Heart left ventricle (tissue), 13 donors: ENCODE data around the gene MDH2.

Experiments
- CTCF ChIP-seq, 12 donors: fragments of 200-600 bp; sonication (generic) in 4 of 12; IDR thresholded peaks; one replicate each; pipeline versions ENCODE4 v1.5.0 to v1.8.0; 2018 to 2022; ENCODE audit warnings: antibody characterized with exemption in 12 of 12, mild to moderate bottlenecking in 5 of 12
- POLR2A ChIP-seq, 2 donors: fragments of 450-650 bp; IDR thresholded peaks; one replicate each; pipeline ENCODE4 v1.6.1; 2017; ENCODE audit warnings: antibody characterized with exemption in 2 of 2, mild to moderate bottlenecking in 2 of 2, moderate library complexity in 2 of 2
- donor health status: ischemic (EF 13 %, LVEDD 7.1; RV severe dilation, severe dysfunction).
- donor health status: DM: no; HTN: yes; CAD: no.
- donor health status: DM: no; HTN: no; CAD: no.
- donor health status: ischemic (EF 25% LVEDD 6.9; RV normal size, moderate dysfunction).
- donor health status: ischemic (EF 25% LVEDD 5.7; RV mildly dilated, moderate dysfunction).
- donor health status: ischemic (EF 35%, LVEDD 5.7; RV mildly dilated, moderate dysfunction).
- donor health status: nonischemic (EF 11% LVEDD 7.7; RV severe dilation, severe dysfunction).
- donor health status: DM: yes; HTN: yes; CAD: no.
- donor health status: PGD.
- donor health status: ischemic (EF 29% LVEDD 5.4; RV normal size, mild dysfunction).
- donor health status: nonischemic (EF 23%, LVEDD 6.1; RV moderate dilation, normal function).

GRCh38 chr7:76050545-76050944, 2.6 kb downstream of the MDH2 start:
- TF ChIP-seq CTCF (IDR thresholded peaks at IDR 0.05) (no peak), POLR2A (IDR thresholded peaks at IDR 0.05) (no peak)
